HepG2 (cell line): ENCODE measurements around the gene VAMP8. TPM values are rescaled to one million over a fixed set of nuclear protein-coding genes. Genes with fewer than 3 reads are reported as not detected.

Experiments used
- GATA4 ChIP-seq: sonication (generic); IDR thresholded peaks from 2 replicates; pipeline ENCODE4 v1.6.1; 2016; ENCODE audit warnings: antibody characterized with exemption, low read depth, borderline replicate concordance
- JUNB ChIP-seq: sonication (generic); formaldehyde crosslinking; IDR thresholded peaks from 2 replicates; pipeline ENCODE4 v1.8.0; 2022; ENCODE audit warnings: missing genetic modification reagents, mild to moderate bottlenecking, borderline replicate concordance
- KDM4B ChIP-seq: sonication (generic); formaldehyde crosslinking; IDR thresholded peaks from 2 replicates; pipeline ENCODE4 v1.4.0; 2020; ENCODE audit warnings: missing genetic modification reagents
- PBX2 ChIP-seq: IDR thresholded peaks from 2 replicates; pipeline ENCODE4 v1.6.1; 2016; ENCODE audit warnings: control low read depth
- SIX1 ChIP-seq: sonication (generic); formaldehyde crosslinking; IDR thresholded peaks from 2 replicates; pipeline ENCODE4 v1.4.0; 2020; ENCODE audit warnings: missing genetic modification reagents, borderline replicate concordance
- SOX13 ChIP-seq, 3 experiments: fragments of 450-650 bp in 1 of 3; sonication (generic) in 1 of 3; formaldehyde crosslinking in 1 of 3; IDR thresholded peaks in 2 of 3; conservative IDR thresholded peaks in 1 of 3; 2 replicates each; pipeline versions ENCODE4 v1.5.0 to v1.6.1; 2016 to 2020; ENCODE audit warnings: antibody characterized with exemption in 1 of 3, mild to moderate bottlenecking in 1 of 3, missing compliant biosample characterization in 1 of 3, missing genetic modification reagents in 1 of 3, moderate library complexity in 1 of 3
- TBX2 ChIP-seq: sonication (generic); formaldehyde crosslinking; IDR thresholded peaks from 2 replicates; pipeline ENCODE4 v1.5.0; 2020; ENCODE audit warnings: missing genetic modification reagents, mild to moderate bottlenecking, borderline replicate concordance
- TFAP4 ChIP-seq: sonication (generic); IDR thresholded peaks from 2 replicates; pipeline ENCODE4 v1.6.1; 2016; ENCODE audit warnings: low read depth, borderline replicate concordance
- ZBTB40 ChIP-seq, 2 experiments: fragments of 450-650 bp in 1 of 2; sonication (generic) in 1 of 2; formaldehyde crosslinking in 1 of 2; IDR thresholded peaks; 2 replicates each; pipeline versions ENCODE4 v1.6.1 to v1.8.0; 2016 to 2022; ENCODE audit warnings: antibody characterized with exemption in 1 of 2, mild to moderate bottlenecking in 1 of 2, missing genetic modification reagents in 1 of 2
- ZFP37 ChIP-seq: sonication (generic); formaldehyde crosslinking; IDR thresholded peaks from 2 replicates; pipeline ENCODE4 v1.4.0; 2020; ENCODE audit warnings: missing genetic modification reagents, borderline replicate concordance
- ZHX1 ChIP-seq: sonication (generic); formaldehyde crosslinking; IDR thresholded peaks from 2 replicates; pipeline ENCODE4 v1.8.1; 2022; ENCODE audit warnings: low read depth, mild to moderate bottlenecking, missing genetic modification reagents
- ZNF24 ChIP-seq: fragments of 450-650 bp; IDR thresholded peaks from 2 replicates; pipeline ENCODE4 v1.6.1; 2017; ENCODE audit warnings: antibody characterized with exemption, mild to moderate bottlenecking
- ZNF335 ChIP-seq: sonication (generic); formaldehyde crosslinking; IDR thresholded peaks from 2 replicates; pipeline ENCODE4 v1.4.0; 2020; ENCODE audit warnings: missing genetic modification reagents
- polyA plus RNA-seq, 8 experiments: library from polyadenylated mRNA; depleted of rRNA in 3 of 8; stranded (reverse) in 7 of 8; unstranded in 1 of 8; fragments of >200 nt; fragmentation: Illumina TruSeq in 4 of 8; extraction: Trizol in 4 of 8; gene quantifications; 2 replicates each; pipeline versions ENCODE4 v1.2.1 to v1.2.3, GENCODE V29; 2011 to 2016; ENCODE audit warnings: low read depth in 4 of 8, missing spikeins in 1 of 8, mixed read lengths in 1 of 8; ENCODE audit not compliant: insufficient read depth in 1 of 8
- total RNA-seq, 5 experiments: library from RNA; depleted of rRNA; stranded (reverse); fragments of >200 nt; fragmentation: Illumina TruSeq; extraction: Trizol; gene quantifications; 2 replicates each; pipeline ENCODE4 v1.2.3, GENCODE V29; 2016; ENCODE audit warnings: low read depth in 1 of 5

VAMP8 gene
- total and polyA plus RNA-seq, 2 of the 13 experiments (the other 11 are each of a cell fraction or from before 2014, with no cell fraction given): 83.3 to 157 TPM

- TF ChIP-seq ZFP37 (CRISPR knock-in tag) (no peak), ZHX1 (peak; percentile 71), ZNF24 (no peak), JUNB (CRISPR knock-in tag) (peak; percentile 50; the same call in 1 of the 2 replicates), SIX1 (CRISPR knock-in tag) (no peak), PBX2 (CRISPR knock-in tag) (no peak), TFAP4 (peak; percentile 59; the same call in 1 of the 2 replicates), ZBTB40 (IDR thresholded peaks at IDR 0.05) (no peak), ZBTB40 (CRISPR knock-in tag; IDR thresholded peaks at IDR 0.05) (peak; percentile 73), SOX13 (IDR thresholded peaks at IDR 0.05) (peak; percentile 65), SOX13 (CRISPR knock-in tag; conservative IDR thresholded peaks at IDR 0.05 in 1 of 2, IDR thresholded peaks at IDR 0.05 in 1 of 2) (peak in 1 of 2 experiments; percentile 65; a peak in 3 of 4 replicates), ZNF335 (CRISPR knock-in tag) (peak; percentile 81), GATA4 (peak; percentile 94), TBX2 (peak; percentile 85), KDM4B (CRISPR knock-in tag) (peak; percentile 94)
These were observed 38.7 kb upstream of the VAMP8 start, which contains the start of gene MAT2A (continued) for GRCh38 chr2:85538507-85539360.
